Endothelial cell of umbilical vein (primary cell): ENCODE results near the gene SRSF10. TPM values are rescaled to one million over a fixed set of nuclear protein-coding genes. Genes with fewer than 3 reads are reported as not detected.

Experiments used
- BruUV-seq: library from RNA; stranded (reverse); fragments of 400-500 nt; replicated peaks from 2 replicates; lab custom pipeline; 2021; lab: Mats Ljungman, UMichigan
- CTCF ChIA-PET: fragments of 300-600, 350-600 bp; sonication (Branson Sonifier 250); formaldehyde crosslinking; loops from one replicate; lab custom pipeline; 2021; ENCODE audit warnings: antibody characterized with exemption, inconsistent platforms; lab: Charles Lee
- POLR2A ChIA-PET: fragments of 300-600, 350-600 bp; sonication (Branson Sonifier 250); formaldehyde crosslinking; loops from one replicate; lab custom pipeline; 2021; ENCODE audit warnings: antibody characterized with exemption, inconsistent platforms; lab: Charles Lee
- DNase-seq: peaks from one replicate; pipeline ENCODE4 v3.0.0-alpha.2; 2011; ENCODE audit warnings: low read depth, low spot score
- FAIRE-seq: peaks from 2 replicates; lab custom pipeline; 2011; peaks lifted over from hg19 to GRCh38; lab: Jason Lieb, UNC
- H2AFZ ChIP-seq: 2 replicates; pipeline ENCODE4 v1.6.0; 2012; ENCODE audit warnings: low read depth, low read length, control low read depth, inconsistent platforms
- H3K27ac ChIP-seq: 2 replicates; pipeline ENCODE4 v1.5.1; 2011; ENCODE audit warnings: low read depth, mild to moderate bottlenecking, control low read depth, low read length, moderate library complexity; ENCODE audit not compliant: insufficient read depth
- H3K27me3 ChIP-seq, 2 experiments: 2 replicates each; pipeline versions ENCODE4 v1.6.0 to v1.6.1; 2011; ENCODE audit warnings: low read length in 2 of 2, mixed read lengths in 1 of 2; ENCODE audit not compliant: control insufficient read depth in 2 of 2, insufficient read depth in 2 of 2
- H3K36me3 ChIP-seq, 2 experiments: 2 replicates in 1 of 2; 3 replicates in 1 of 2; pipeline ENCODE4 v1.5.1; 2011; ENCODE audit warnings: low read length in 2 of 2, mild to moderate bottlenecking in 1 of 2, moderate library complexity in 1 of 2; ENCODE audit not compliant: control insufficient read depth in 2 of 2, insufficient read depth in 2 of 2; ENCODE audit errors: extremely low read depth in 1 of 2
- H3K4me1 ChIP-seq: 3 replicates; pipeline ENCODE4 v1.5.1; 2011; ENCODE audit warnings: mild to moderate bottlenecking, low read length; ENCODE audit not compliant: control insufficient read depth, insufficient read depth; ENCODE audit errors: extremely low read depth
- H3K4me2 ChIP-seq: 2 replicates; pipeline ENCODE4 v1.6.1; 2011; ENCODE audit warnings: low read length, control low read depth, mixed read lengths; ENCODE audit not compliant: insufficient read depth
- H3K4me3 ChIP-seq, 3 experiments: fragments of 200-600 bp in 1 of 3; sonication (generic), shearing (Covaris generic) in 1 of 3; replicated peaks in 1 of 3; 2 replicates each; pipeline ENCODE4 v1.5.1; 2011 to 2016; ENCODE audit warnings: control low read depth in 3 of 3, low read length in 3 of 3, mild to moderate bottlenecking in 2 of 3, inconsistent platforms in 1 of 3, low read depth in 1 of 3, moderate library complexity in 1 of 3; ENCODE audit not compliant: insufficient read depth in 1 of 3
- H3K79me2 ChIP-seq: 2 replicates; pipeline ENCODE4 v1.6.0; 2012; ENCODE audit warnings: low read length, inconsistent platforms; ENCODE audit not compliant: control insufficient read depth, insufficient read depth
- H3K9ac ChIP-seq: replicated peaks from 2 replicates; pipeline ENCODE3; 2011; ENCODE audit warnings: low read length, control low read depth; ENCODE audit not compliant: insufficient read depth; ENCODE audit errors: extremely low read depth
- H3K9me1 ChIP-seq: replicated peaks from 3 replicates; pipeline ENCODE4 v1.6.0; 2011; ENCODE audit warnings: mild to moderate bottlenecking, low read length; ENCODE audit not compliant: control insufficient read depth, insufficient read depth; ENCODE audit errors: extremely low read depth
- H3K9me3 ChIP-seq: replicated peaks from 2 replicates; pipeline ENCODE4 v1.5.1; 2012; ENCODE audit warnings: low read length, inconsistent platforms; ENCODE audit not compliant: control insufficient read depth, insufficient read depth
- H4K20me1 ChIP-seq: replicated peaks from 2 replicates; pipeline ENCODE3; 2011; ENCODE audit warnings: mild to moderate bottlenecking, low read length; ENCODE audit not compliant: control insufficient read depth, insufficient read depth; ENCODE audit errors: extremely low read depth
- CTCF ChIP-seq, 2 donors: IDR thresholded peaks; 1 replicate in 1 of 2; 2 replicates in 1 of 2; pipeline ENCODE4 v1.5.1; 2011; ENCODE audit warnings: low read length in 2 of 2, mild to moderate bottlenecking in 2 of 2, moderate library complexity in 2 of 2, control low read depth in 1 of 2, inconsistent platforms in 1 of 2, low read depth in 1 of 2; ENCODE audit not compliant: insufficient read depth in 1 of 2; ENCODE audit errors: extremely low read depth in 1 of 2
- FOS ChIP-seq: IDR thresholded peaks from 2 replicates; pipeline ENCODE4 v1.6.1; 2011; ENCODE audit warnings: mild to moderate bottlenecking, low read length, moderate library complexity, borderline replicate concordance; ENCODE audit not compliant: insufficient read depth
- GATA2 ChIP-seq: IDR thresholded peaks from 2 replicates; pipeline ENCODE4 v1.7.0; 2011; ENCODE audit warnings: low read depth, mild to moderate bottlenecking, moderate library complexity, mixed read lengths, low read length; ENCODE audit not compliant: insufficient read length, insufficient read depth
- MAX ChIP-seq: IDR thresholded peaks from 2 replicates; pipeline ENCODE4 v1.6.1; 2011; ENCODE audit not compliant: insufficient read depth, insufficient read length
- MYC ChIP-seq: IDR thresholded peaks from one replicate; pipeline ENCODE4 v1.6.1; 2011; ENCODE audit warnings: mild to moderate bottlenecking, low read depth, low read length
- POLR2AphosphoS5 ChIP-seq: IDR thresholded peaks from 2 replicates; pipeline ENCODE4 v1.6.1; 2012; ENCODE audit warnings: low read depth, mild to moderate bottlenecking, control low read depth, low read length, moderate library complexity; ENCODE audit not compliant: insufficient read depth
- dilution Hi-C: fragments of 300-500 bp; cut with MboI; formaldehyde crosslinking; loops from one replicate; pipeline ENCODE4 v1.15.0; 2019; ENCODE audit warnings: low sequenced_read_pairs; ENCODE audit not compliant: extremely low pct_ligation_motif_present
- intact Hi-C: fragments of 100-400 bp; cut with micrococcal nuclease; formaldehyde crosslinking; loops from one replicate; pipeline ENCODE4 v1.10.0; 2022
- polyA plus RNA-seq, 4 experiments: library from polyadenylated mRNA; depleted of rRNA in 3 of 4; stranded (reverse) in 3 of 4; unstranded in 1 of 4; fragments of >200 nt; gene quantifications; 2 replicates each; pipeline versions ENCODE4 v1.2.1 to v1.2.3, GENCODE V29; 2011 to 2012; ENCODE audit warnings: missing spikeins in 1 of 4
- total RNA-seq: library from RNA; stranded (reverse); gene quantifications from 2 replicates; pipeline ENCODE4 v1.2.3, GENCODE V29; 2021

SRSF10 gene
- total and polyA plus RNA-seq, 2 donors (not counting 3 experiments of a cell fraction or from before 2014, with no cell fraction given), result 124 to 135 TPM

- Histone ChIP-seq H3K27me3 (no peaks in the 10 kb centered on the region), H3K36me3 (no peaks in the 10 kb centered on the region), H4K20me1 (no peaks in the 10 kb centered on the region), H3K4me2 (no peak overlapping the region), H3K9me3 (no peaks in the 10 kb centered on the region), H3K9me1 (no peaks in the 10 kb centered on the region), H3K79me2 (no peaks in the 10 kb centered on the region), H3K27ac (no peak overlapping the region), H3K9ac (no peak overlapping the region), H3K4me3 (no peak overlapping the region), H2AFZ (no peak overlapping the region), H3K4me1 (peaks cover 26% of the 10 kb centered on the region)
- CTCF ChIA-PET, result interaction anchor here (0.8 to 4.3 kb wide), 3 partner anchors 12 to 27 kb away, joined by 3 to 33 read pairs (median 3); no protein-coding TSS in a partner anchor
- DNase-seq (no peak), FAIRE-seq (peak; percentile 35)
- BruUV-seq, result no TSS peak
- POLR2A ChIA-PET, result interaction anchor here (0.6 to 1.6 kb wide), 6 partner anchors 12 to 606 kb away, joined by 3 to 6 read pairs (median 4); partner anchors contain the start of gene SRSF10
- intact Hi-C loops, result no loop called here
- dilution Hi-C loops, result no loop called here
- TF ChIP-seq CTCF (IDR thresholded peaks at IDR 0.05; ENCODE audit: extremely low read depth in 1 of 2, insufficient read depth in 1 of 2, low read depth in 1 of 2, low read length in 2 of 2), result no peak
- no peak for TF ChIP-seq MAX
- no peak for TF ChIP-seq MYC
- TF ChIP-seq FOS, result no peak
- no peak for TF ChIP-seq POLR2AphosphoS5
- TF ChIP-seq GATA2, result no peak
Measured at GRCh38 chr1:24007079-24007478, 27.0 kb upstream of the SRSF10 start.
